Activated naive CD8-positive, alpha-beta T cell treated with anti-CD3 and anti-CD28 coated beads for 36 hours (primary cell): ENCODE data around the gene KCNJ12. TPM values are rescaled to one million over a fixed set of nuclear protein-coding genes. Genes with fewer than 3 reads are reported as not detected.
"Not testable (repeated sequence)": the region's sequence is repeated elsewhere in the genome, so short reads cannot be mapped to it uniquely, and the experiment has no call there.

Experiments used
- DNase-seq: peaks from one replicate; pipeline ENCODE4 v3.0.0; 2021
- H3K27ac Mint-ChIP-seq: one replicate; pipeline ENCODE4 v1.8.0; 2022; ENCODE audit warnings: mild to moderate bottlenecking, moderate library complexity, mixed read lengths
- H3K27me3 Mint-ChIP-seq: one replicate; pipeline ENCODE4 v1.8.0; 2022; ENCODE audit warnings: mild to moderate bottlenecking, mixed read lengths
- H3K36me3 Mint-ChIP-seq: one replicate; pipeline ENCODE4 v1.8.0; 2021; ENCODE audit warnings: mild to moderate bottlenecking, mixed read lengths
- H3K4me1 Mint-ChIP-seq: one replicate; pipeline ENCODE4 v1.8.0; 2021; ENCODE audit warnings: mixed read lengths
- H3K4me3 Mint-ChIP-seq: one replicate; pipeline ENCODE4 v1.8.0; 2022; ENCODE audit warnings: mild to moderate bottlenecking, moderate library complexity, mixed read lengths
- H3K9me3 Mint-ChIP-seq: one replicate; pipeline ENCODE4 v1.8.0; 2022; ENCODE audit warnings: mixed read lengths
- total RNA-seq, 2 experiments: library from RNA; stranded (reverse); gene quantifications; one replicate each; pipeline ENCODE4 v1.2.3, GENCODE V29; 2021

KCNJ12 gene
- total RNA-seq, 2 experiments from 2014 or later = not detected

GRCh38 chr17:21346107-21346506 lies 30.1 kb upstream of the KCNJ12 start:
- DNase-seq, H3K9me3 Mint-ChIP-seq, H3K36me3 Mint-ChIP-seq, H3K27ac Mint-ChIP-seq, H3K4me1 Mint-ChIP-seq, H3K27me3 Mint-ChIP-seq, H3K4me3 Mint-ChIP-seq: not testable (repeated sequence)

GRCh38 chr17:21346651-21347250 lies 29.4 kb upstream of the KCNJ12 start:
- not testable (repeated sequence) for H3K4me3 Mint-ChIP-seq

GRCh38 chr17:21347660-21348059 lies 28.5 kb upstream of the KCNJ12 start:
- H3K27ac Mint-ChIP-seq, H3K4me3 Mint-ChIP-seq, DNase-seq, H3K27me3 Mint-ChIP-seq, H3K9me3 Mint-ChIP-seq, H3K36me3 Mint-ChIP-seq, H3K4me1 Mint-ChIP-seq: not testable (repeated sequence)

More at GRCh38 chr17:21346651-21347250, 29.4 kb upstream of the KCNJ12 start:
- not testable (repeated sequence) for H3K27ac Mint-ChIP-seq, H3K27me3 Mint-ChIP-seq, H3K4me1 Mint-ChIP-seq, H3K9me3 Mint-ChIP-seq, H3K36me3 Mint-ChIP-seq, DNase-seq

GRCh38 chr17:21348081-21348925 lies 27.9 kb upstream of the KCNJ12 start:
- DNase-seq, H3K36me3 Mint-ChIP-seq, H3K4me3 Mint-ChIP-seq, H3K9me3 Mint-ChIP-seq, H3K27me3 Mint-ChIP-seq, H3K27ac Mint-ChIP-seq, H3K4me1 Mint-ChIP-seq: not testable (repeated sequence)

- not testable (repeated sequence) for H3K27me3 Mint-ChIP-seq, H3K4me1 Mint-ChIP-seq, H3K36me3 Mint-ChIP-seq, H3K9me3 Mint-ChIP-seq, DNase-seq, H3K27ac Mint-ChIP-seq, H3K4me3 Mint-ChIP-seq
Measured at GRCh38 chr17:21348926-21349261, 27.3 kb upstream of the KCNJ12 start.

- H3K27me3 Mint-ChIP-seq, H3K9me3 Mint-ChIP-seq, DNase-seq, H3K27ac Mint-ChIP-seq, H3K36me3 Mint-ChIP-seq, H3K4me3 Mint-ChIP-seq, H3K4me1 Mint-ChIP-seq: not testable (repeated sequence)
Measured at GRCh38 chr17:21349358-21350050, 26.7 kb upstream of the KCNJ12 start.

GRCh38 chr17:21350495-21350894 lies 25.7 kb upstream of the KCNJ12 start:
- not testable (repeated sequence) for DNase-seq, H3K27ac Mint-ChIP-seq, H3K36me3 Mint-ChIP-seq, H3K4me3 Mint-ChIP-seq, H3K27me3 Mint-ChIP-seq, H3K9me3 Mint-ChIP-seq, H3K4me1 Mint-ChIP-seq

GRCh38 chr17:21351366-21352065 lies 24.6 kb upstream of the KCNJ12 start:
- Mint-ChIP-seq H3K27ac (no peak overlapping the region), H3K4me3 (no peak overlapping the region), H3K27me3 (no peaks in the 10 kb centered on the region), H3K4me1 (peaks cover 2% of the 10 kb centered on the region), H3K36me3 (no peaks in the 10 kb centered on the region), H3K9me3 (no peaks in the 10 kb centered on the region)
- DNase-seq = no peak

GRCh38 chr17:21352221-21352980 lies 23.8 kb upstream of the KCNJ12 start:
- no peaks in the 10 kb centered on the region for H3K27me3 Mint-ChIP-seq
- no peaks in the 10 kb centered on the region for H3K9me3 Mint-ChIP-seq
- H3K4me1 Mint-ChIP-seq = peaks cover 2% of the 10 kb centered on the region
- H3K27ac Mint-ChIP-seq = no peak overlapping the region
- no peak overlapping the region for H3K4me3 Mint-ChIP-seq
- no peaks in the 10 kb centered on the region for H3K36me3 Mint-ChIP-seq
- no peak for DNase-seq

- Mint-ChIP-seq H3K27ac (no peak overlapping the region), H3K36me3 (no peaks in the 10 kb centered on the region), H3K9me3 (no peaks in the 10 kb centered on the region), H3K4me1 (peaks cover 2% of the 10 kb centered on the region), H3K4me3 (no peak overlapping the region), H3K27me3 (no peaks in the 10 kb centered on the region)
- DNase-seq = no peak
Measured at GRCh38 chr17:21352981-21353265, 23.2 kb upstream of the KCNJ12 start.

GRCh38 chr17:21353326-21354010 lies 22.7 kb upstream of the KCNJ12 start:
- H3K4me1 Mint-ChIP-seq = no peaks in the 10 kb centered on the region
- no peak for DNase-seq
- H3K27ac Mint-ChIP-seq = no peak overlapping the region
- H3K27me3 Mint-ChIP-seq = no peaks in the 10 kb centered on the region
- no peaks in the 10 kb centered on the region for H3K36me3 Mint-ChIP-seq
- H3K9me3 Mint-ChIP-seq = no peaks in the 10 kb centered on the region
- no peak overlapping the region for H3K4me3 Mint-ChIP-seq

GRCh38 chr17:21354796-21355385 lies 21.3 kb upstream of the KCNJ12 start:
- no peaks in the 10 kb centered on the region for H3K9me3 Mint-ChIP-seq

GRCh38 chr17:21355586-21355985 lies 20.6 kb upstream of the KCNJ12 start:
- no peak overlapping the region for H3K27ac Mint-ChIP-seq
- H3K9me3 Mint-ChIP-seq = no peaks in the 10 kb centered on the region
- H3K27me3 Mint-ChIP-seq = no peaks in the 10 kb centered on the region
- no peaks in the 10 kb centered on the region for H3K36me3 Mint-ChIP-seq
- no peak overlapping the region for H3K4me3 Mint-ChIP-seq
- H3K4me1 Mint-ChIP-seq = no peaks in the 10 kb centered on the region
- no peak for DNase-seq

More at GRCh38 chr17:21354796-21355385, 21.3 kb upstream of the KCNJ12 start:
- Mint-ChIP-seq H3K36me3 (no peaks in the 10 kb centered on the region), H3K27me3 (no peaks in the 10 kb centered on the region), H3K4me3 (no peak overlapping the region), H3K27ac (no peak overlapping the region), H3K4me1 (no peaks in the 10 kb centered on the region)
- DNase-seq = no peak

GRCh38 chr17:21356537-21357127 lies 19.5 kb upstream of the KCNJ12 start:
- Mint-ChIP-seq H3K4me1 (no peaks in the 10 kb centered on the region), H3K36me3 (no peaks in the 10 kb centered on the region), H3K27ac (no peak overlapping the region), H3K9me3 (no peaks in the 10 kb centered on the region), H3K4me3 (no peak overlapping the region), H3K27me3 (no peaks in the 10 kb centered on the region)
- DNase-seq = no peak
